Neuronal stem cell (in vitro differentiated cells): Measurements from ENCODE around the gene CNNM1.
A peak's percentile ranks its signal among the peaks of the same experiment; 100 is the strongest.

Experiments used
- DNase-seq: peaks from one replicate; pipeline ENCODE4 v3.0.0-alpha.2; 2013; ENCODE audit warnings: low spot score
- H2AFZ ChIP-seq: one replicate; pipeline ENCODE4 v1.6.1; 2013; ENCODE audit warnings: mild to moderate bottlenecking, low read length, inconsistent platforms
- H2AK5ac ChIP-seq: 2 replicates; pipeline ENCODE4 v1.6.1; 2013; ENCODE audit warnings: low read depth, mild to moderate bottlenecking, inconsistent platforms, low read length, moderate library complexity, mixed read lengths
- H2BK120ac ChIP-seq: 2 replicates; pipeline ENCODE4 v1.6.1; 2013; ENCODE audit warnings: low read depth, mild to moderate bottlenecking, inconsistent platforms, low read length, moderate library complexity, mixed read lengths
- H2BK12ac ChIP-seq: one replicate; pipeline ENCODE4 v1.6.1; 2013; ENCODE audit warnings: low read length, inconsistent platforms
- H2BK15ac ChIP-seq: 2 replicates; pipeline ENCODE4 v1.6.1; 2013; ENCODE audit warnings: mild to moderate bottlenecking, low read length, inconsistent platforms, mixed read lengths
- H2BK5ac ChIP-seq: one replicate; pipeline ENCODE4 v1.6.1; 2013; ENCODE audit warnings: inconsistent platforms, mild to moderate bottlenecking, low read length, moderate library complexity
- H3K14ac ChIP-seq: one replicate; pipeline ENCODE4 v1.6.1; 2013; ENCODE audit warnings: low read length, inconsistent platforms
- H3K18ac ChIP-seq: 2 replicates; pipeline ENCODE4 v1.6.1; 2013; ENCODE audit warnings: low read length, inconsistent platforms
- H3K23ac ChIP-seq: 2 replicates; pipeline ENCODE4 v1.6.1; 2013; ENCODE audit warnings: low read depth, mild to moderate bottlenecking, mixed read lengths, low read length, inconsistent platforms; ENCODE audit not compliant: poor library complexity
- H3K27ac ChIP-seq: replicated peaks from 3 replicates; pipeline ENCODE4 v1.5.1; 2013; ENCODE audit warnings: low read length, inconsistent platforms
- H3K27me3 ChIP-seq, 3 experiments: 2 replicates each; pipeline ENCODE4 v1.6.1; 2013; ENCODE audit warnings: low read length in 3 of 3, mild to moderate bottlenecking in 2 of 3, inconsistent platforms in 1 of 3, low read depth in 1 of 3, mixed read lengths in 1 of 3, moderate library complexity in 1 of 3; ENCODE audit not compliant: control insufficient read depth in 3 of 3, insufficient read depth in 3 of 3
- H3K36me3 ChIP-seq, 2 donors: replicated peaks in 1 of 2; 2 replicates each; pipeline ENCODE4 v1.6.1; 2013; ENCODE audit warnings: low read length in 2 of 2; ENCODE audit not compliant: control insufficient read depth in 2 of 2, insufficient read depth in 2 of 2
- H3K4ac ChIP-seq: 2 replicates; pipeline ENCODE4 v1.6.1; 2013; ENCODE audit warnings: inconsistent platforms, mild to moderate bottlenecking, low read length, moderate library complexity
- H3K4me1 ChIP-seq, 2 donors: 1 replicate in 1 of 2; 2 replicates in 1 of 2; pipeline ENCODE4 v1.6.1; 2013; ENCODE audit warnings: low read length in 2 of 2, low read depth in 1 of 2; ENCODE audit not compliant: control insufficient read depth in 2 of 2, insufficient read depth in 1 of 2
- H3K4me2 ChIP-seq: one replicate; pipeline ENCODE4 v1.6.1; 2013; ENCODE audit warnings: mild to moderate bottlenecking, low read length, inconsistent platforms; ENCODE audit not compliant: insufficient read depth, poor library complexity, severe bottlenecking
- H3K4me3 ChIP-seq, 2 donors: 2 replicates each; pipeline ENCODE4 v1.5.1; 2013; ENCODE audit warnings: low read length in 2 of 2, mild to moderate bottlenecking in 2 of 2, inconsistent platforms in 1 of 2, moderate library complexity in 1 of 2
- H3K79me1 ChIP-seq: one replicate; pipeline ENCODE4 v1.6.1; 2013; ENCODE audit warnings: low read depth, mild to moderate bottlenecking, inconsistent platforms, low read length, moderate library complexity
- H3K9ac ChIP-seq: one replicate; pipeline ENCODE4 v1.6.1; 2013; ENCODE audit warnings: mild to moderate bottlenecking, low read depth, low read length, inconsistent platforms; ENCODE audit not compliant: poor library complexity
- H3K9me3 ChIP-seq, 2 donors: replicated peaks in 1 of 2; 2 replicates each; pipeline versions ENCODE3 to v1.6.1; 2013; ENCODE audit warnings: low read length in 2 of 2, mild to moderate bottlenecking in 2 of 2, inconsistent platforms in 1 of 2, low read depth in 1 of 2, mixed read lengths in 1 of 2, moderate library complexity in 1 of 2; ENCODE audit not compliant: control insufficient read depth in 2 of 2, insufficient read depth in 1 of 2
- H4K8ac ChIP-seq: one replicate; pipeline ENCODE4 v1.6.1; 2013; ENCODE audit warnings: low read depth, mild to moderate bottlenecking, inconsistent platforms, low read length, moderate library complexity
- H4K91ac ChIP-seq: one replicate; pipeline ENCODE4 v1.6.1; 2013; ENCODE audit warnings: low read length, low read depth, mild to moderate bottlenecking, inconsistent platforms; ENCODE audit not compliant: poor library complexity
- WGBS, 2 donors: extraction: QIAGEN DNeasy Blood & Tissue Kit; methylation state at CpG; one replicate each; pipeline ENCODE4 v1.1.7; 2013; ENCODE audit warnings: missing lambda C conversion rate in 2 of 2, mixed read lengths in 1 of 2; ENCODE audit not compliant: insufficient read length in 2 of 2, insufficient replicate concordance in 1 of 2; ENCODE audit errors: extremely low coverage in 2 of 2; 5-methylcytosine and 5-hydroxymethylcytosine counted together

The CNNM1 gene

GRCh38 chr10:99387541-99387940 is 58.4 kb downstream of the CNNM1 start:
- Histone ChIP-seq H2AK5ac (no peak overlapping the region), H3K36me3 (no peaks in the 10 kb centered on the region), H3K4me1 (no peaks in the 10 kb centered on the region), H2BK120ac (no peak overlapping the region), H3K4ac (no peak overlapping the region), H3K23ac (peak overlapping the region; percentile 10), H3K18ac (no peak overlapping the region), H3K14ac (no peak overlapping the region), H3K9me3 (no peaks in the 10 kb centered on the region), H2BK12ac (no peak overlapping the region), H4K8ac (no peak overlapping the region), H3K4me2 (no peak overlapping the region), H2AFZ (no peak overlapping the region), H3K79me1 (no peaks in the 10 kb centered on the region), H4K91ac (no peak overlapping the region), H2BK15ac (no peak overlapping the region), H3K27ac (no peak overlapping the region), H3K27me3 (peaks cover 0 to 51% (median 0%) of the 10 kb centered on the region in 3 experiments), H2BK5ac (no peak overlapping the region), H3K4me3 (no peak overlapping the region), H3K9ac (no peak overlapping the region)
- DNase-seq = no peak
- WGBS, 2 donors = no CpG with 5 or more reads among the region's 11 CpGs

DNA sequence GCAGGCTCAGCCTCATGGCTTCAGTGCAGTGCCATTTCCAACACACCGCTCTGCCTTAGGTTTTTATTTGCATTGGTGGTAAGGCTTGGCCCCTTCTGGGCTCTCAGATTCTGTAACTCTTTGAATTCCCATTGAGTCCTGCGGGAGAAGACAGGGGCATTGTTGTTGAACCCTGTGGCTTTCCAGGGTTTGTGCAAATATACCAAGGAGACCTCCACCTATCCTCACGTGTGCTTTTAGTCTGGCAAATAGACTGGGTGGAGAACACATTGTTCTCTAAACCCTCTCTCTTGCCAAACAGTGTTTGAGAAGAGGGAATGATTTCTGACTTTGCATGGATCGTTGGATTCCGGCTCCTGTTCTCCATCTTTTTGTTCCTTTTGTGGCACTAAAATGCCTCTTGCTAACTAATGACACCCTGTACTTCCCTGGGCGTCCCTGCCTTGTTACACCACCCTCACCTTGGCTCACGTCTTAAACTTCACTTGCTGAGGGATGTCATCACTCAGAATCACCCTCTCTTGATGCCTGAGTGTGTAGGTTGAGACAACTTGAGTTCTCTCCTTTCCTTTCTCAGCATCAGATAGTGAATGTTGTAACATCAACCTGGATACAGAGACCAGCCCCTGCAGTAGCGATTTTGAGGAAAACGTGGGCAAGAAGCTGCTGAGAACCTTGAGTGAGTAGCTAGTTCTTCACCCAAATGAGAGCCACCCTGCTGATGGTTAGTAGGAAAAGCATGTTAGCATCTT is 60.7 kb downstream of the CNNM1 start:
- H3K4ac ChIP-seq = no peak overlapping the region
- no peaks in the 10 kb centered on the region for H3K36me3 ChIP-seq
- H3K14ac ChIP-seq = no peak overlapping the region
- no peak overlapping the region for H4K8ac ChIP-seq
- no peak overlapping the region for H2BK5ac ChIP-seq
- H3K27ac ChIP-seq = no peak overlapping the region
- WGBS, 2 donors = no CpG with 5 or more reads among the region's 9 CpGs
- no peak overlapping the region for H3K4me3 ChIP-seq
- no peaks in the 10 kb centered on the region for H3K9me3 ChIP-seq
- H3K4me1 ChIP-seq = no peaks in the 10 kb centered on the region
- no peak overlapping the region for H3K23ac ChIP-seq
- no peak overlapping the region for H4K91ac ChIP-seq
- H2BK12ac ChIP-seq = no peak overlapping the region
- peaks cover 0 to 44% (median 0%) of the 10 kb centered on the region in 3 experiments for H3K27me3 ChIP-seq
- H3K18ac ChIP-seq = no peak overlapping the region
- H3K79me1 ChIP-seq = no peaks in the 10 kb centered on the region
- no peak overlapping the region for H2AFZ ChIP-seq
- H2AK5ac ChIP-seq = no peak overlapping the region
- no peak for DNase-seq
- no peak overlapping the region for H3K9ac ChIP-seq
- H3K4me2 ChIP-seq = no peak overlapping the region
- H2BK120ac ChIP-seq = no peak overlapping the region
- H2BK15ac ChIP-seq = no peak overlapping the region

- no peak overlapping the region for H3K18ac ChIP-seq
- H3K4me3 ChIP-seq = no peak overlapping the region
- no peak for DNase-seq
- peaks cover 0 to 29% (median 0%) of the 10 kb centered on the region in 3 experiments for H3K27me3 ChIP-seq
- H2BK12ac ChIP-seq = no peak overlapping the region
- H2BK15ac ChIP-seq = no peak overlapping the region
- no peaks in the 10 kb centered on the region for H3K4me1 ChIP-seq
- H3K4me2 ChIP-seq = no peak overlapping the region
- H3K9ac ChIP-seq = no peak overlapping the region
- H3K4ac ChIP-seq = no peak overlapping the region
- no peak overlapping the region for H4K8ac ChIP-seq
- no peak overlapping the region for H3K14ac ChIP-seq
- H2BK120ac ChIP-seq = no peak overlapping the region
- H2AFZ ChIP-seq = no peak overlapping the region
- H3K36me3 ChIP-seq = peaks cover 0 to 8% of the 10 kb centered on the region in 2 donors
- no peak overlapping the region for H3K23ac ChIP-seq
- no peak overlapping the region for H2BK5ac ChIP-seq
- no peaks in the 10 kb centered on the region for H3K79me1 ChIP-seq
- no peak overlapping the region for H4K91ac ChIP-seq
- no peak overlapping the region for H2AK5ac ChIP-seq
- no peak overlapping the region for H3K27ac ChIP-seq
- no peaks in the 10 kb centered on the region for H3K9me3 ChIP-seq
- WGBS, 2 donors = no CpG with 5 or more reads among the region's 2 CpGs
These were observed 62.2 kb downstream of the CNNM1 start for GRCh38 chr10:99391346-99391745.

- Histone ChIP-seq H4K8ac (no peak overlapping the region), H3K4ac (no peak overlapping the region), H3K36me3 (peaks cover 7 to 25% of the 10 kb centered on the region in 2 donors), H3K14ac (no peak overlapping the region), H3K9me3 (no peaks in the 10 kb centered on the region), H3K79me1 (no peaks in the 10 kb centered on the region), H3K23ac (no peak overlapping the region), H2BK5ac (no peak overlapping the region), H2BK120ac (no peak overlapping the region), H4K91ac (no peak overlapping the region), H2AK5ac (no peak overlapping the region), H3K4me2 (no peak overlapping the region), H3K4me1 (no peaks in the 10 kb centered on the region), H3K4me3 (no peak overlapping the region), H2AFZ (no peak overlapping the region), H3K9ac (no peak overlapping the region), H3K18ac (no peak overlapping the region), H2BK15ac (no peak overlapping the region), H3K27ac (no peak overlapping the region), H3K27me3 (peaks cover 0 to 16% (median 0%) of the 10 kb centered on the region in 3 experiments), H2BK12ac (no peak overlapping the region)
- no peak for DNase-seq
- 100% methylated on average over 1 of the region's 2 CpGs; no CpG with 5 or more reads in 1 of the 2 donors for WGBS, 2 donors
These were observed 63.9 kb downstream of the CNNM1 start for GRCh38 chr10:99393036-99393435.
